Stimulated activated CD4-positive, alpha-beta T cell treated with anti-CD3 and anti-CD28 coated beads, Interleukin-2, amount 100 ng/mL, for 4 hours (primary cell): ENCODE measurements around the gene MAPKAP1.
"Not testable (repeated sequence)": the region's sequence is repeated elsewhere in the genome, so short reads cannot be mapped to it uniquely, and the experiment has no call there.

Source experiments
- DNase-seq: peaks from one replicate; pipeline ENCODE4 v3.0.0-alpha.2; 2020; ENCODE audit warnings: low read depth

MAPKAP1 gene

DNA sequence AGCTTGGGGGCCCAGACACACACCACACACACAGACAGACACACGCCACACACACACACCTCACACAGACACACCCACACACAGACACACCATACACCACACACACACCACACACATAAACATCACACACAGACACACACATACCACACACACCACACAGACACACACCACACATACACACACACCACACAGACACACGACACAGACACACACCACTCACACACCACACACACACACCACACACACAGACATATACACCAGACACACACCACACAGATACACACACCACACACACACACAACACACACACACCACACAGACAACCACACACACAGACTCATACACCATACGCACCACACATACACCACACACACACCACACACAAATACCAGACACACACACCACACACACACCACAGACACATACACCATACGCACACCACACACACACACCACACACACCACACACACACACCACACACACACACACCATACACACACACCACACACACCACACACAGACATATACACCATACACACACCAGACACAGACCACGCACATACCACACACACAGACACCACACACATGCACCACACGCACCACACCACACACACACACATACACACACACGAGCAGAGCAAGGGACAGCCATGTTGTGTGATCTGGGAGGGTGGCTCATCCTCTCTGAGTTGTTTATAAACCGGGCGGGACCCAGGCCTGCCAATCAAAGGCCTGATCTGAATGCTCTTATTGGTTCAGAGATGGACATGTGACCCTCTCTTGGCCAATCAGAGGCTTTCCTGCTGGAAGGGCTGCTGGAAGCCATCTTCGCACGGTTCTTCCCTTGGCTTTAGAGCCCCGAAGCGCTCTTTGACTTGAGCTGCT is 297.1 kb downstream of the MAPKAP1 start:
- no peak for DNase-seq

DNA sequence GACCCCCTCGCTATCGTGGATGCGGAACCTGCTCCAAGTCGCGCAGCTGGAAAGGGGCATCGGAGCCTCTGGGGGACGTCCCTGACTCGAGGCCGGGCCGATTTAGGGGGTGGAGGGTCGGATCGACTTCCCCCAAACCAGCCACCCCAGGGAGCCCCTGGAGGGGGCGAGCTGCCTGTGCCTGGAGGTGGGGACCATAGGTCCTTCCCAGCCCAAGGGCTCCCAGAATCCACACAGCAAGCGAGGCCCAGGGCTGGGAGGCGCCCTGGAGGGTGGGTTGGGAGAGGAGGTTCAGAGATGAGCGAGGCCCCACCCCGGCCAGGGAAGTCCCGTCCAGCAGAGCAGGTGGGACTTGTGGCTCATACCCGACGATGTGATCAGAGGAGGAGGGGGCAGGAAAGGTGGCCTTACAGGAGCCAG is 297.8 kb downstream of the MAPKAP1 start:
- DNase-seq, result no peak

GRCh38 chr9:125407974-125408900 is 298.8 kb downstream of the MAPKAP1 start:
- DNase-seq, result peak; percentile 56

- no peak for DNase-seq
Measured at GRCh38 chr9:125407432-125407973, 299.5 kb downstream of the MAPKAP1 start.

- DNase-seq, result no peak
Measured at GRCh38 chr9:125406810-125407087, 300.3 kb downstream of the MAPKAP1 start.

DNA sequence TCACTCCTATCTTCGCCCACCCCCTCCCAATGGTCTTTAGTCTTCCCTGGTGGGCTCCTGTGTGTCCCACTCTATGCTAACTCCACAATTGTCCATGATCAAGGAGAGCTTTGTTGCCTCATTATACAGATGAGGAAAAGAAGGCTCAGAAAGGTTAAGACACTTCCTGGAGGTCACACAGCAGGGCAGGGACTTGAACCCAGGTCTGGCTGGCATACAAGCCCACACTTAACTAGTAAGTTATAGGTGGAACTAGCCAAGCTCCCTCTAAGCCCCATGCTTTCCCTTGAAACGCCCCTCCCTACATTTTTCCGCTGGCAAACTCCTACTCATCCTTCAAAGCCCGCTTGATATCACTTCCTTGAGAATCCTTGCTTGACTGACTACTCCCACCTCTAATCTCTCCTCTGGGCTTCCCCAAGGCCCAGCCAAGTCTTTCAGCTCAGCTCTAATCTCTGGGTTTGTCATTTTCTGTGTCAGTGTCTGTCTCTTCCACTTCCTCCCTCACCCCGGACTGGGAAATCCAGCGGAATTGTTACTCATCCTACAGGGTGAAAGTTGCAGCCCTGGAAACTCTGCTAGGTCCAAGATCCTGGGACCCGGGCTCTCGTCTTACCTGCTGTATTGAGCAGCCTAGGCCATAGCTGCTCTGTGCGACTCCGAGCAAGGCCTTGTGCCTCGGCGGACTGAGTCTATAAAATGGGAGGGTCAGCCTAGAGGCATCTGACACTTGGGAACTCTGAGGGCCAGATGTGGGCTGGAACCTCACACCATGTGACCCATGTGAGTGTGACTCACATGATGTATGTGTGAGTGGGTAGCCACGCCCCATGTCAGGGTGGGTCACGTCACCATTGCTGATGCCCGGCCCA is 300.8 kb downstream of the MAPKAP1 start:
- DNase-seq, result no peak

DNA sequence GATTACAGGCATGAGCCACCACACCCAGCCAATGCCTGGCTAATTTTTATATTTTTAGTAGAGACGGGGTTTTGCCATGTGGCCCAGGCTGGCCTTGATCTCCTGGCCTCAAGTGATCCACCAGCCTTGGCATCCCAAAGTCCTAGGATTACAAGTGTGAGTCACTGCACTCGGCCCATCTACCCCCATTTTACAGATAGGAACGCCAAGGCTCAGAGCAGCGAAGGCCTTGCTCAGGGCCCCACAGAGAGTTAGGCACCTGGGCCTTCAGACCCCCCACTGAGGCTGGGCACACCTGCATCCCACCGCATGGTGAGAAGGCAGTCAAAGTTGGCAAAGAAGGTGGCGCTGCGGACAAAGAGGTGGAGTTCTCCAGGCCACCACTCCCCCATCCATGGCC is 302.3 kb downstream of the MAPKAP1 start:
- no peak for DNase-seq

DNA sequence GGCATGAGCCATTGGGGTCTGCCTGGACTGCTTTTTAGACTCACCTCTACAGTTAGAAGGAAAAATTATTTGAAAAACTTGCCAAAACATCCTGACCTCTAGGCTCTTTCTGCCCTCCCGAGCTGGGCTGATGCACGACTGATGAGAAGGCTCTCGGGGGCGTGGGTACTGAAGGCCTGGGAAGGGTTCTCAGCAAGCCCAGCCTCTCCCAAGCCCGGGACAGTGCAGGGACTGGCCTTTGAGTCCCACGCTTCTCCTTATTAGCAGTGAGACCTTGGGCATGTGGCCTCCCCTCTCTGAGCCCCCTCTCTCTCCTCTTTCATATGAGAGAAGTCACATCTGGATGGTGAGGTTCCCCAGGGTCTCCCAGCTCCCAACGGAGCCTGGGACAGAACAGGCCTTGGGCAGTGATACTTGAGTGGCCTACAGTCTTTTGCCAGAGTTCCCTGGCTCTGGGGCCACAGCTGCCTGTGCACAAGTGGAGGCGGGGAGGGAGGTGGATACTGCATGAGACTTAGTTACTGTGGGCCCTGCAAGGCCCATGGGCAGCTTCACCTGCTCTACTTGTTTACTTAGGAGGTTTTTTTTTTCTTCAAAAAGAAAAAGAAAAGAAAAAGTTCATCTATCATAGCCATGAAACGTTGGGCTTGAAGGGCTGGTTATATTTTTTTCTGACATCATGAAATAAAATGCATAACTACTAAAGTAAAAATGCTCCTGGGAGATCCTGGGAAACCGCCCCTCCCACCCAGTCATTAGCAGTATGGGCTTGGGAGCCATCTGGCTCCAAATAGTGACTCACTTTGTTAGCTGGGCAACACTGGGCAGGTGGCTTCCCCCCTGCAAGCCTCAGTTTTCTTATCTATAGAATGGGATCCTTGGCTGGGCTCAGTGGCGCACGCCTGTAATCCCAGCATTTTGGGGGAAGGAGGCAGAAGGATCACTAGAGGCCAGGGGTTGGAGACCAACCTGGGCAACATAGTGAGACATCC is 306.0 kb downstream of the MAPKAP1 start:
- no peak for DNase-seq

- not testable (repeated sequence) for DNase-seq
Measured at GRCh38 chr9:125400232-125400631, 306.8 kb downstream of the MAPKAP1 start.

DNA sequence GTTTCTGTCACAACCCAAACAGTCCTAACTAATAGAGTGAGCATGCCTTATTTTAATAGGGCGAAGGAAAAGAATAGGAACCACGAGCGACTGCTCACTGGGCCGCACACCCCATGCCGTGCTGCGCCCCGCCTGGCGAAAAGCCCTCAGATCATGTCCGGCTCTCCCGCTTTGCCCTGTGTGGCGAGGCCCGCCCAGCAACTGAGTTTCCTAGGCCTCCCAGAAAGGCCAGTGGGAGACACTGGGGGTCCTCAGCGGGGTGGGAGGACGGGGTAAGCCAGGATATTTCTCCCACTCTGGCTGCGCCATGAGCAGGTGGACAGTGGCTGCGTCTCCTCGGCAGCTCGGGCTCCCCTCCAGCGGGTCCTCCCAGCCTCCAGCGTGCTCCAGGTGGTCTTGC is 307.3 kb downstream of the MAPKAP1 start:
- no peak for DNase-seq

- DNase-seq, result no peak
Measured at GRCh38 chr9:125399165-125399564, 307.8 kb downstream of the MAPKAP1 start.

DNA sequence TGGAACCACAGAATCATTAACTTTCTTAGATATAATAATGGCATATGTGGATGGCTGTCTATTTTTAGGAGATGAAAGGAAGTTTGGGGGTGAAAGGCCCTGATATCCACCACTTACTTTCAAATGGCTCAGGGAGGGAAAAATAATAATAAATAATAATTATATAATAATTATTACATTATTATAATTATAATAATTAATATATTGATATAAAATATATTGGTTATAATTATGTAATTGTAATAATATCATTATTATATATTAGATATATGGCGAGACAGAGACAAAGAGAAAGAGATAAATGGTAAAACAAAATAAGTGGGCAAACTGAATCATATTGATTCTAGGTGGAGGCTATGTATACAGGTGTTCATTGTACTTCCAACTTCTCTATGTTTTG is 308.8 kb downstream of the MAPKAP1 start:
- DNase-seq, result no peak

- DNase-seq, result no peak
Measured at GRCh38 chr9:125397736-125398135, 309.3 kb downstream of the MAPKAP1 start.

- DNase-seq, result no peak
Measured at GRCh38 chr9:125396799-125397198, 310.2 kb downstream of the MAPKAP1 start.

- DNase-seq, result no peak
Measured at GRCh38 chr9:125393426-125393825, 313.6 kb downstream of the MAPKAP1 start.

GRCh38 chr9:125391704-125392103 is 315.3 kb downstream of the MAPKAP1 start:
- DNase-seq, result no peak

DNA sequence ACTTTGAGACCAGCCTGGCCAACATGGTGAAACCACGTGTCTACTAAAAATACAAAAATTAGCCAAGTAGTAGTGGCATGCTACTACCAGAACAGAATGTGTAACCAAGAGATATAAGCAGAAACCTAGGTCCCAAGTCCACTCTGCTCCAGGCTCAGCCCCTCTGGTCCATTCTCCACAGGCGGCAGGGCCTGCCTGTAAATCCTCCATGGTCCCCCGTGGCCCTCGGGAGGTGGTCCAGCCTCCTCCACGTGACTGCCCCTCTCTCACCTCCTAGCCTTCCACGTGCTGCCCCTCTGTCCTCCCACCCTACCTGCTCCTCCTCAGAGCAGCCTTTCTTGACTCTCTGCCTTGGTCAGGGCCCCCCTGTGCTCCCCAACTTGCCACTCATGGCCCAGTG is 318.0 kb downstream of the MAPKAP1 start:
- no peak for DNase-seq

DNA sequence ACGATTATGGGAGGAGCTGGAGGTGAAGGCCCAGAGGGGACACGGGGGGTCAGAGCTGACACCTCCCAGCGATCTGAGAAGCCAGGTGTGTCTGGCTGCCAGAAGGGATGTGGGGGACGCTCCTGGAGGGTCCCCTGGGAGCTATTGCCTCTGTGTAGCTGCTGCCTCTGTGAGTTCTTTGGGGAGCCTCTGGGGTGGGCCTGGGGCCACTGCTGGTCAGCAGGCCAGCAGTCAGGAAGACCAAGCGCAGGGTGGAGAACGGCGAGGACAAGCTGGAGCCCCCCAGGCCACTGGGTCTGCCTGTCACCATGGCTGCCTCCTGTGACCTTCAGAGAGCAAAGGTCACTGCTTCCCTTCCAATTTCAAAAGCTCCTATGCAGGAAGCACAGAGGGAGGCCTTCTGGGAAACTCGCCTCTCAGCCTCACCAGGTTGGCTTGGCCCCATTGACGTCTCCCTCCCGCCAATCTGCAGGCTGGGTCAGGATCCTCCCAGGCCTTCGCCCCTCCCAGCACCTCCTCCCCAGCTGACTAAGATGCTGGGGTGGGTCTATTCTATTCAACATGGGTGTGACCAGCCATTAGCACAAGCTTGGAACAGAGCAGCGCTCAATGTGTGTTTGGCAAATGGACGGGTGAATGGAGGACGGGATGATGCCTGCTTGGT is 319.0 kb downstream of the MAPKAP1 start:
- no peak for DNase-seq
